A673 (cell line): ENCODE data around the gene GRID1. TPM values are rescaled to one million over a fixed set of nuclear protein-coding genes. Genes with fewer than 3 reads are reported as not detected.

Experiments used
- BruUV-seq: library from RNA; stranded (reverse); fragments of 400-500 nt; replicated peaks from 2 replicates; lab custom pipeline; 2021; lab: Mats Ljungman, UMichigan
- CTCF ChIA-PET: fragments of 300-600 bp; sonication (Branson Sonifier 250); formaldehyde crosslinking; loops from one replicate; lab custom pipeline; 2022; ENCODE audit warnings: antibody characterized with exemption; lab: Charles Lee
- POLR2A ChIA-PET: fragments of 300-600 bp; sonication (Branson Sonifier 250); formaldehyde crosslinking; loops from one replicate; lab custom pipeline; 2022; ENCODE audit warnings: antibody characterized with exemption; ENCODE audit not compliant: low non-redundant PET; lab: Charles Lee
- DNase-seq: peaks from one replicate; pipeline ENCODE4 v3.0.0-alpha.2; 2015; ENCODE audit warnings: low spot score
- H3K27ac ChIP-seq: fragments of 200-600 bp; sonication (generic); 2 replicates; pipeline ENCODE4 v1.5.1; 2016; ENCODE audit warnings: mixed run types, low read depth, mild to moderate bottlenecking, mixed read lengths, antibody characterized with exemption, low read length; ENCODE audit not compliant: poor library complexity, severe bottlenecking
- H3K27me3 ChIP-seq: fragments of 200-600 bp; sonication (generic); replicated peaks from 2 replicates; pipeline ENCODE4 v1.6.1; 2017; ENCODE audit warnings: mixed run types, low read depth, mild to moderate bottlenecking, mixed read lengths, antibody characterized with exemption, low read length; ENCODE audit not compliant: insufficient read depth, poor library complexity
- H3K36me3 ChIP-seq: fragments of 200-600 bp; sonication (generic); 2 replicates; pipeline ENCODE4 v1.6.1; 2016; ENCODE audit warnings: mixed run types, mild to moderate bottlenecking, mixed read lengths, antibody characterized with exemption, low read length; ENCODE audit not compliant: insufficient read depth, poor library complexity, severe bottlenecking
- H3K4me1 ChIP-seq: fragments of 200-600 bp; sonication (generic); 2 replicates; pipeline ENCODE4 v1.6.1; 2017; ENCODE audit warnings: mixed run types, mild to moderate bottlenecking, mixed read lengths, antibody characterized with exemption, low read length; ENCODE audit not compliant: insufficient read depth, poor library complexity, severe bottlenecking
- H3K4me3 ChIP-seq: fragments of 200-600 bp; sonication (generic); 2 replicates; pipeline ENCODE4 v1.5.1; 2016; ENCODE audit warnings: low read depth, mixed run types, mild to moderate bottlenecking, mixed read lengths, low read length; ENCODE audit not compliant: poor library complexity, severe bottlenecking
- H3K9me3 ChIP-seq: fragments of 200-600 bp; sonication (generic); 2 replicates; pipeline ENCODE4 v1.6.1; 2016; ENCODE audit warnings: mixed run types, low read depth, mild to moderate bottlenecking, mixed read lengths, antibody characterized with exemption, low read length; ENCODE audit not compliant: poor library complexity, severe bottlenecking
- EZH2 ChIP-seq: fragments of 200-600 bp; sonication (generic); IDR thresholded peaks from 2 replicates; pipeline ENCODE4 v1.6.1; 2017; ENCODE audit warnings: borderline replicate concordance, low read depth, mild to moderate bottlenecking, mixed read lengths, antibody characterized with exemption, low read length; ENCODE audit not compliant: poor library complexity, severe bottlenecking
- intact Hi-C: fragments of 100-400 bp; cut with micrococcal nuclease; formaldehyde crosslinking; loops from one replicate; pipeline ENCODE4 v1.10.0; 2022; ENCODE audit not compliant: unreplicated experiment
- total RNA-seq: library from RNA; stranded (reverse); gene quantifications from 2 replicates; pipeline ENCODE4 v1.2.3, GENCODE V29; 2021
- TF ChIP-seq, protein P1 (sequence below): fragments of 300-800, 200-600 bp; sonication (generic); conservative IDR thresholded peaks from 2 replicates; pipeline ENCODE4 v1.5.1; 2017; ENCODE audit warnings: low read depth, mild to moderate bottlenecking, antibody characterized with exemption, low read length, moderate library complexity, mixed read lengths

The GRID1 gene
- total RNA-seq, 1 experiment from 2014 or later, result not detected

DNA sequence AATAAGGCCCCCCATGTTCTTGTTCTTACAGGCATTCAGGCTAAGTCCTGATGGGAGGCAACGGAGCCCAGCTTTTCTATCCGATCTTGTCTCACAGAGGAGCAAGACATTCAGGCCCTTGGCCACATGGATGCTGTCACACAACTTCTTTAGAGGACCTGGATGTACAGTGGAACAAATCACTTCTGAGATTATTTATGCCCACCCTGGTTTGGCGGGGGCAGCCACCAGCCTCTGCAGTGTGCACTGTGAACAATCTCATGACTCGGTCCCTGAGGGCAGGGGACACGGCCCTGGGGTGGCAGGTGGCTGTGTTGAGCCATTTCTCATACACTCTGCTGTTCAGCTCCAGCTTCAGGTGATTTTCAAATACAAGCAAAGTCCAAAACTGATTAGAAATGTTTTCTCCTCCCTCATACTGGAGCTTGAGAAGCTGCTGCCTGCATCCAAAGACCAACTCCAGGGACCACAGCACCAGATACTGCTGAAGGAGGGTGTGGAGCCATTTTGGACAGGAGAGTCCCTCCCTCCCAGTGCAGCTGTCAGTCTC lies 441.3 kb downstream of the GRID1 start:
- Histone ChIP-seq H3K4me1 (no peaks in the 10 kb centered on the region), H3K27ac (no peak overlapping the region), H3K4me3 (no peak overlapping the region), H3K27me3 (peaks cover 15% of the 10 kb centered on the region), H3K9me3 (no peaks in the 10 kb centered on the region), H3K36me3 (no peaks in the 10 kb centered on the region)
- ChIA-PET POLR2A (no interaction called here), CTCF (no interaction called here)
- no peak for DNase-seq
- BruUV-seq, result no TSS peak
- no peak for TF ChIP-seq EZH2
- TF ChIP-seq, protein P1, sequence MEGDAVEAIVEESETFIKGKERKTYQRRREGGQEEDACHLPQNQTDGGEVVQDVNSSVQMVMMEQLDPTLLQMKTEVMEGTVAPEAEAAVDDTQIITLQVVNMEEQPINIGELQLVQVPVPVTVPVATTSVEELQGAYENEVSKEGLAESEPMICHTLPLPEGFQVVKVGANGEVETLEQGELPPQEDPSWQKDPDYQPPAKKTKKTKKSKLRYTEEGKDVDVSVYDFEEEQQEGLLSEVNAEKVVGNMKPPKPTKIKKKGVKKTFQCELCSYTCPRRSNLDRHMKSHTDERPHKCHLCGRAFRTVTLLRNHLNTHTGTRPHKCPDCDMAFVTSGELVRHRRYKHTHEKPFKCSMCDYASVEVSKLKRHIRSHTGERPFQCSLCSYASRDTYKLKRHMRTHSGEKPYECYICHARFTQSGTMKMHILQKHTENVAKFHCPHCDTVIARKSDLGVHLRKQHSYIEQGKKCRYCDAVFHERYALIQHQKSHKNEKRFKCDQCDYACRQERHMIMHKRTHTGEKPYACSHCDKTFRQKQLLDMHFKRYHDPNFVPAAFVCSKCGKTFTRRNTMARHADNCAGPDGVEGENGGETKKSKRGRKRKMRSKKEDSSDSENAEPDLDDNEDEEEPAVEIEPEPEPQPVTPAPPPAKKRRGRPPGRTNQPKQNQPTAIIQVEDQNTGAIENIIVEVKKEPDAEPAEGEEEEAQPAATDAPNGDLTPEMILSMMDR, result no peak
- intact Hi-C loops, result no loop called here

DNA sequence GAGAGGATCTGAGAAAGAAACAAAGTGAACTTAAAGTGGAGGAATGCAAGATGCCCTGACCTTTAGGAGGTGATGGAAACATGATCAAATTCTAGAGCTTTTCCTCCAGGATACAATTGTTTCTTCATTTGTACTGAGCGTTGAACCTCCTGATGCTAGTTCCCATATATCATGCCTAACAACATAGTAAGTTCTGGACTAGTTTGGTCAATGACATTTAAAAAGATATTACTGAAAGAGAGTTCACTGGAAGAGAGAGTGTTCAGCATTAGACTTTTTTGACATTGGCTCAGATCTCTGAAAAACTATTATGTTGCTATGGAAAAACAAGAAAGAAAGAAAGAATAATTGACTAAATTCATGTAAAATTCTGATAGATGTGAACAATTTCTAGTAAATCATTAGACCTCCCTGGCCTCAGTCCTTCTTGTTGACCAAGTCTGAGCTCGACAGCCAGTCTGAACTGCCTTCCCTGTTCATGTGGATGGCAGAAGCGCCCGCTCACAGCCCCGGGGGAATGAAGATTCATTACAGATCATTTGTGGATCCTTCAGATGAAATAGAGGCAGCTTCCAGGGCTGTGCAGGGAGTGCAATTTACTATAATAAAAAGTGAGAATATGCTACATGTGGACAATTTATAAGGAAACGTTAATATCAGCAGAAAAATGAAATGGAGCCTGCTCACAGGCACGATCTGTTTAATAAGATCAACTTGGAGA lies 442.1 kb downstream of the GRID1 start:
- H3K27me3 ChIP-seq, result peaks cover 15% of the 10 kb centered on the region
- peaks cover 4% of the 10 kb centered on the region for H3K4me1 ChIP-seq
- H3K4me3 ChIP-seq, result no peak overlapping the region
- POLR2A ChIA-PET, result no interaction called here
- TF ChIP-seq, protein P1, result no peak
- TF ChIP-seq EZH2, result no peak
- BruUV-seq, result no TSS peak
- no peaks in the 10 kb centered on the region for H3K9me3 ChIP-seq
- CTCF ChIA-PET, result no interaction called here
- no peaks in the 10 kb centered on the region for H3K36me3 ChIP-seq
- DNase-seq, result no peak
- intact Hi-C loops, result no loop called here
- no peak overlapping the region for H3K27ac ChIP-seq

GRCh38 chr10:85922356-85923129 lies 444.1 kb downstream of the GRID1 start:
- H3K27ac ChIP-seq, result no peak overlapping the region
- no peak overlapping the region for H3K4me3 ChIP-seq
- no peak for DNase-seq
- peaks cover 8% of the 10 kb centered on the region for H3K27me3 ChIP-seq
- CTCF ChIA-PET, result no interaction called here
- BruUV-seq, result no TSS peak
- intact Hi-C loops, result no loop called here
- POLR2A ChIA-PET, result no interaction called here
- no peaks in the 10 kb centered on the region for H3K9me3 ChIP-seq
- H3K4me1 ChIP-seq, result peaks cover 5% of the 10 kb centered on the region
- H3K36me3 ChIP-seq, result no peaks in the 10 kb centered on the region
- no peak for TF ChIP-seq EZH2
- TF ChIP-seq, protein P1, result no peak
